Mesenchymal stem cell (in vitro differentiated cells and primary cell): ENCODE data around the gene CDH4.

Experiments
- DNase-seq: peaks from one replicate; pipeline ENCODE4 v3.0.0-alpha.2; 2013
- H2AFZ ChIP-seq: one replicate; pipeline ENCODE4 v1.6.1; 2013; ENCODE audit warnings: low read depth, mild to moderate bottlenecking, control low read depth, inconsistent platforms, low read length, moderate library complexity
- H2AK5ac ChIP-seq: 2 replicates; pipeline ENCODE4 v1.6.1; 2013; ENCODE audit warnings: low read length, moderate library complexity, mild to moderate bottlenecking, inconsistent platforms; ENCODE audit not compliant: severe bottlenecking
- H2BK120ac ChIP-seq: one replicate; pipeline ENCODE4 v1.6.1; 2013; ENCODE audit warnings: low read depth, mild to moderate bottlenecking, inconsistent platforms, low read length, moderate library complexity
- H2BK12ac ChIP-seq, 2 experiments: one replicate each; pipeline ENCODE4 v1.6.1; 2013; ENCODE audit warnings: inconsistent platforms in 2 of 2, low read length in 2 of 2, mild to moderate bottlenecking in 2 of 2, moderate library complexity in 2 of 2, control low read depth in 1 of 2
- H2BK15ac ChIP-seq: one replicate; pipeline ENCODE4 v1.6.1; 2013; ENCODE audit warnings: mild to moderate bottlenecking, low read depth, inconsistent platforms; ENCODE audit not compliant: poor library complexity, severe bottlenecking
- H2BK5ac ChIP-seq: 2 replicates; pipeline ENCODE4 v1.6.1; 2013; ENCODE audit warnings: low read depth, mild to moderate bottlenecking, low read length, control low read depth, inconsistent platforms; ENCODE audit not compliant: poor library complexity, severe bottlenecking
- H3K14ac ChIP-seq, 2 experiments: one replicate each; pipeline ENCODE4 v1.6.1; 2013; ENCODE audit warnings: inconsistent platforms in 2 of 2, low read length in 2 of 2, control low read depth in 1 of 2, mild to moderate bottlenecking in 1 of 2, moderate library complexity in 1 of 2
- H3K18ac ChIP-seq, 2 experiments: one replicate each; pipeline ENCODE4 v1.6.1; 2013; ENCODE audit warnings: inconsistent platforms in 2 of 2, low read length in 2 of 2, control low read depth in 1 of 2, low read depth in 1 of 2, mild to moderate bottlenecking in 1 of 2
- H3K23ac ChIP-seq, 2 experiments: one replicate each; pipeline ENCODE4 v1.6.1; 2013; ENCODE audit warnings: inconsistent platforms in 2 of 2, low read length in 2 of 2, mild to moderate bottlenecking in 2 of 2, moderate library complexity in 2 of 2, control low read depth in 1 of 2
- H3K27ac ChIP-seq: 2 replicates; pipeline ENCODE4 v1.5.1; 2013; ENCODE audit warnings: mild to moderate bottlenecking, moderate library complexity, low read length, control low read depth, inconsistent platforms; ENCODE audit not compliant: poor library complexity, severe bottlenecking
- H3K27me3 ChIP-seq, 2 experiments: 2 replicates each; pipeline versions ENCODE4 v1.6.1 to v1.7.0; 2013; ENCODE audit warnings: low read length in 2 of 2, mild to moderate bottlenecking in 2 of 2, moderate library complexity in 2 of 2, control low read depth in 1 of 2, inconsistent platforms in 1 of 2; ENCODE audit not compliant: control insufficient read depth in 1 of 2, insufficient read depth in 1 of 2
- H3K36me3 ChIP-seq, 2 experiments: 2 replicates each; pipeline versions ENCODE4 v1.6.1 to v1.7.0; 2013; ENCODE audit warnings: low read length in 2 of 2, control low read depth in 1 of 2, inconsistent platforms in 1 of 2, low read depth in 1 of 2, mild to moderate bottlenecking in 1 of 2; ENCODE audit not compliant: insufficient read depth in 2 of 2, control insufficient read depth in 1 of 2
- H3K4ac ChIP-seq, 2 experiments: one replicate each; pipeline ENCODE4 v1.6.1; 2013; ENCODE audit warnings: inconsistent platforms in 2 of 2, low read length in 2 of 2, mild to moderate bottlenecking in 2 of 2, moderate library complexity in 2 of 2, control low read depth in 1 of 2, low read depth in 1 of 2
- H3K4me1 ChIP-seq: 2 replicates; pipeline ENCODE4 v1.6.1; 2013; ENCODE audit warnings: low read depth, low read length, control low read depth; ENCODE audit not compliant: control insufficient read depth, insufficient read depth
- H3K4me2 ChIP-seq: 2 replicates; pipeline ENCODE4 v1.6.1; 2013; ENCODE audit warnings: low read length, mild to moderate bottlenecking, inconsistent platforms; ENCODE audit not compliant: poor library complexity, severe bottlenecking
- H3K4me3 ChIP-seq, 2 experiments: 2 replicates each; pipeline versions ENCODE4 v1.5.1 to v1.7.0; 2013; ENCODE audit warnings: low read length in 2 of 2, mild to moderate bottlenecking in 2 of 2, control low read depth in 1 of 2, low read depth in 1 of 2; ENCODE audit not compliant: insufficient read depth in 1 of 2
- H3K79me1 ChIP-seq: replicated peaks from 2 replicates; pipeline ENCODE4 v1.6.1; 2013; ENCODE audit warnings: mild to moderate bottlenecking, control low read depth, low read length, inconsistent platforms; ENCODE audit not compliant: poor library complexity, severe bottlenecking
- H3K9ac ChIP-seq: 2 replicates; pipeline ENCODE4 v1.7.0; 2013; ENCODE audit warnings: mild to moderate bottlenecking, low read length, moderate library complexity
- H3K9me3 ChIP-seq: 2 replicates; pipeline ENCODE4 v1.7.0; 2013; ENCODE audit warnings: mild to moderate bottlenecking, low read length; ENCODE audit not compliant: control insufficient read depth
- H4K8ac ChIP-seq: one replicate; pipeline ENCODE4 v1.6.1; 2013; ENCODE audit warnings: inconsistent platforms, mild to moderate bottlenecking, low read length, moderate library complexity
- H4K91ac ChIP-seq: one replicate; pipeline ENCODE4 v1.6.1; 2013; ENCODE audit warnings: mild to moderate bottlenecking, low read length, inconsistent platforms
- WGBS: methylation state at CpG from one replicate; pipeline ENCODE4 v1.1.7; 2013; ENCODE audit warnings: mixed read lengths; 5-methylcytosine and 5-hydroxymethylcytosine counted together

Gene CDH4

GRCh38 chr20:61976644-61977418 lies 724.8 kb downstream of the CDH4 start:
- no peak overlapping the region for H3K23ac ChIP-seq
- H3K4ac ChIP-seq = no peak overlapping the region
- no peak overlapping the region for H3K14ac ChIP-seq
- peaks cover 23% of the 10 kb centered on the region for H3K79me1 ChIP-seq
- H2AFZ ChIP-seq = no peak overlapping the region
- H2AK5ac ChIP-seq = no peak overlapping the region
- no peak overlapping the region for H2BK12ac ChIP-seq
- no peak overlapping the region for H2BK5ac ChIP-seq
- no peaks in the 10 kb centered on the region for H3K27me3 ChIP-seq
- H4K91ac ChIP-seq = no peak overlapping the region
- no peak overlapping the region for H2BK15ac ChIP-seq
- H2BK120ac ChIP-seq = no peak overlapping the region
- H3K18ac ChIP-seq = no peak overlapping the region
- peaks cover 32 to 62% of the 10 kb centered on the region in 2 experiments for H3K36me3 ChIP-seq
- DNase-seq = no peak
- H3K9ac ChIP-seq = no peak overlapping the region
- H4K8ac ChIP-seq = no peak overlapping the region
- H3K27ac ChIP-seq = no peak overlapping the region
- H3K4me1 ChIP-seq = peaks cover 2% of the 10 kb centered on the region
- H3K9me3 ChIP-seq = no peaks in the 10 kb centered on the region
- H3K4me3 ChIP-seq = no peak overlapping the region
- H3K4me2 ChIP-seq = no peak overlapping the region
- WGBS = 98% methylated on average over 45 of the region's 45 CpGs

GRCh38 chr20:61977419-61977786 lies 725.3 kb downstream of the CDH4 start:
- DNase-seq = no peak
- Histone ChIP-seq H3K4ac (no peak overlapping the region), H2BK5ac (no peak overlapping the region), H3K27me3 (no peaks in the 10 kb centered on the region), H3K4me2 (no peak overlapping the region), H3K23ac (no peak overlapping the region), H3K79me1 (peaks cover 28% of the 10 kb centered on the region), H3K4me1 (peaks cover 2% of the 10 kb centered on the region), H3K18ac (no peak overlapping the region), H3K4me3 (no peak overlapping the region), H3K9me3 (no peaks in the 10 kb centered on the region), H2BK12ac (no peak overlapping the region), H2BK120ac (no peak overlapping the region), H4K91ac (no peak overlapping the region), H3K27ac (no peak overlapping the region), H2BK15ac (no peak overlapping the region), H4K8ac (no peak overlapping the region), H3K14ac (no peak overlapping the region), H3K36me3 (peaks cover 29 to 59% of the 10 kb centered on the region in 2 experiments), H2AK5ac (no peak overlapping the region), H3K9ac (no peak overlapping the region), H2AFZ (no peak overlapping the region)
- 92% methylated on average over 9 of the region's 10 CpGs for WGBS

- 97% methylated on average over 18 of the region's 20 CpGs for WGBS
- peaks cover 18 to 55% of the 10 kb centered on the region in 2 experiments for H3K36me3 ChIP-seq
- no peak overlapping the region for H3K4me2 ChIP-seq
- no peak overlapping the region for H3K14ac ChIP-seq
- no peak overlapping the region for H3K23ac ChIP-seq
- H4K91ac ChIP-seq = no peak overlapping the region
- H2BK120ac ChIP-seq = no peak overlapping the region
- H3K18ac ChIP-seq = no peak overlapping the region
- H3K79me1 ChIP-seq = peaks cover 33% of the 10 kb centered on the region
- H3K4me3 ChIP-seq = no peak overlapping the region
- H3K9me3 ChIP-seq = no peaks in the 10 kb centered on the region
- H2BK5ac ChIP-seq = no peak overlapping the region
- H2BK12ac ChIP-seq = no peak overlapping the region
- H3K27me3 ChIP-seq = no peaks in the 10 kb centered on the region
- DNase-seq = no peak
- H2AK5ac ChIP-seq = no peak overlapping the region
- H3K9ac ChIP-seq = no peak overlapping the region
- H2AFZ ChIP-seq = no peak overlapping the region
- no peak overlapping the region for H3K27ac ChIP-seq
- no peak overlapping the region for H4K8ac ChIP-seq
- H3K4me1 ChIP-seq = peaks cover 2% of the 10 kb centered on the region
- no peak overlapping the region for H3K4ac ChIP-seq
- peak overlapping the region; percentile 5 for H2BK15ac ChIP-seq
Measured at GRCh38 chr20:61978491-61978890, 726.4 kb downstream of the CDH4 start.

- no peak for DNase-seq
- 100% methylated on average over 9 of the region's 12 CpGs for WGBS
Measured at GRCh38 chr20:61979090-61979489, 727.0 kb downstream of the CDH4 start.

More at GRCh38 chr20:61979090-61979489, 727.0 kb downstream of the CDH4 start:
- Histone ChIP-seq H3K9ac (no peak overlapping the region), H3K14ac (no peak overlapping the region), H2BK12ac (no peak overlapping the region), H3K18ac (no peak overlapping the region), H3K4me2 (no peak overlapping the region), H3K36me3 (peaks cover 17 to 53% of the 10 kb centered on the region in 2 experiments), H3K27me3 (no peaks in the 10 kb centered on the region), H2AFZ (no peak overlapping the region), H3K4me3 (no peak overlapping the region), H3K4ac (no peak overlapping the region), H2AK5ac (no peak overlapping the region), H3K23ac (no peak overlapping the region), H4K91ac (no peak overlapping the region), H3K9me3 (no peaks in the 10 kb centered on the region), H2BK120ac (no peak overlapping the region), H3K79me1 (peaks cover 37% of the 10 kb centered on the region), H4K8ac (no peak overlapping the region), H2BK5ac (no peak overlapping the region), H3K27ac (no peak overlapping the region), H3K4me1 (peaks cover 2% of the 10 kb centered on the region), H2BK15ac (no peak overlapping the region)
